ENCODE results near the gene ARL8A. TPM values are rescaled to one million over a fixed set of nuclear protein-coding genes. Genes with fewer than 3 reads are reported as not detected.
A peak's percentile ranks its signal among the peaks of the same experiment; 100 is the strongest.

ARL8A gene
- total RNA-seq, 2 donors from 2014 or later = 72.8 to 82.0 TPM

DNA sequence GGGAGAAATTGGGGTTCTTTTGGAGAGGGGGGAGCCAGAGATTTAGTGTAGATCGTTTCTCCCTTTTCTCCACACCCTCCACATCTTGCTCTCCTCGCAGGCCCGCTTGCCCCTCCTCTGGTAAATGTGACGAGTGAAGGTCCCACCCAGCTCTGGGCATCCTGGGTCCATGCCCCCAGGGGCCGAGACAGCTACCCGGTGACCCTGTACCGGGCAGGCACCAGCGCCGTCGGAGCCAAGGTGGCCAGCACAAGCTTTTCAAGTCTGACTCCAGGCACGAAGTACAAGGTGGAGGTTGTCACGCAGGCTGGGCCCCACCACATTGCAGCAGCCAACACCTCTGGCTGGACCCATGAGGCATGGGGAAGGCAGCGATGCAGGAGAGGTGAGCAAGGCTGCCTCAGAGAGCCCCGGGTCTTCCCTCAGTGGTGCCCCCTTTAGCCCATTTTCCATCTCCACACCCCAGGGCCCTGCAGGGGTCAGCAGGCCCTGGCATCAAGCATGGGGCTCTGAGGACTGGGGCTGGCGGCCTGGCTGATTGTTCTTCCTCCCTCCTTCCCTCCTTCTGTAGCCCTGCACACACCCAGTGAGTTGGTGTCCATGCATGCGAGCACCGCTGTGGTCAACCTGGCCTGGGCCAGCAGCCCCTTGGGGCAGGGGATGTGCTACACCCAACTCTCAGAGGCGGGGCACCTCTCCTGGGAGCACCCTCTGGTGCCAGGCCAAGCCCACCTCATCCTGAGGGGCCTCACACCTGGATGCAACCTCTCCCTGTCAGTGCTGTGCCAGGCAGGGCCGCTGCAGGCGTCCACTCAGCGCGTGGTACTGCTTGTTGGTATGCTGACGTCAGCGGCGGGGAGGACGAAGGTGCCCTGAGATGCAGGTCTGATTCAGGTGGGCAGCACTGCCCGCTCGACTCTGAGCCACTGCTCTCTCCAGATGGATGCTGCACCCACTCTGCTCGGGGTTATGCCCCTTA is 32.7 kb upstream of the ARL8A start:
- Mint-ChIP-seq H3K4me1 (no peaks in the 10 kb centered on the region), H3K27ac (no peak overlapping the region), H3K36me3 (ENCODE audit: low read depth) (no peaks in the 10 kb centered on the region), H3K4me3 (no peak overlapping the region), H3K27me3 (ENCODE audit: insufficient read depth) (peaks cover 4% of the 10 kb centered on the region), H3K9me3 (no peaks in the 10 kb centered on the region)
- no peaks in the 10 kb centered on the region for H3K27me3 ChIP-seq (ENCODE audit: control insufficient read depth, insufficient read depth, low read length, poor library complexity, severe bottlenecking)
- H3K9ac ChIP-seq (ENCODE audit: extremely low read depth, low read length, poor library complexity, severe bottlenecking) = no peak overlapping the region
- no peaks in the 10 kb centered on the region for H3K36me3 ChIP-seq (ENCODE audit: control insufficient read depth, insufficient read depth, low read length)
- peak; percentile 44 for TF ChIP-seq CTCF (conservative IDR thresholded peaks at IDR 0.05)
- H3K4me3 ChIP-seq (ENCODE audit: low read length) = no peak overlapping the region
- no peaks in the 10 kb centered on the region for H3K4me1 ChIP-seq (ENCODE audit: control insufficient read depth, insufficient read depth, low read length)
- WGBS, 2 experiments (ENCODE audit: insufficient coverage in 1 of 2, insufficient read length in 1 of 2) = 93 to 97% methylated on average over 17 to 29 of the region's 29 CpGs
- no peaks in the 10 kb centered on the region for H3K9me3 ChIP-seq (ENCODE audit: control insufficient read depth, low read length)
- no peak for DNase-seq
- no peak overlapping the region for H3K27ac ChIP-seq (ENCODE audit: low read depth, low read length)

DNA sequence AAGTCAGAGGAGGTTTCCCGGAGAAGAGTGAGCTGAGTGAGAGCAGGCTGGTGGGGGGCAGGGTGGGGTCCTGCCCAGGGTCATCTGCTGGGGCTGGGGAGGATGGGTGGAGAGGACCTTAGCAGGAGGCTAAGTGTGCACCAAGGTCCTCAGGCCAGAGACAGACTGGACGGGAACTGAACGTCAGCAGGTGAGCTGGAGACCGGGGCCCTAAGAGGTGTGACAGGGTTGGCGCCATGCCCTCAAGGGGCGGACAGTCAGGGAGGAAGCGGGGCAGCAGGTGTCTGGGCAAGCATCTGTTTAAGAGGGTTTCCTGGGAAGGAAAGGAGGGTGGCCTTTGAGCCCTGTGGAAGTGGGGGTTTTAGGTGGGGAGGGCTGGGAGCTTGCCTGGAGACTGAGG is 29.5 kb upstream of the ARL8A start:
- no peaks in the 10 kb centered on the region for H3K4me1 ChIP-seq (ENCODE audit: control insufficient read depth, insufficient read depth, low read length)
- Mint-ChIP-seq H3K27ac (no peak overlapping the region), H3K4me1 (no peaks in the 10 kb centered on the region), H3K36me3 (ENCODE audit: low read depth) (no peaks in the 10 kb centered on the region), H3K4me3 (no peak overlapping the region), H3K27me3 (ENCODE audit: insufficient read depth) (no peaks in the 10 kb centered on the region), H3K9me3 (no peaks in the 10 kb centered on the region)
- 81 to 88% methylated on average over 6 to 7 of the region's 7 CpGs for WGBS, 2 experiments (ENCODE audit: insufficient coverage in 1 of 2, insufficient read length in 1 of 2)
- no peak overlapping the region for H3K27ac ChIP-seq (ENCODE audit: low read depth, low read length)
- no peaks in the 10 kb centered on the region for H3K36me3 ChIP-seq (ENCODE audit: control insufficient read depth, insufficient read depth, low read length)
- DNase-seq = peak; percentile 36
- no peak overlapping the region for H3K9ac ChIP-seq (ENCODE audit: extremely low read depth, low read length, poor library complexity, severe bottlenecking)
- TF ChIP-seq CTCF (conservative IDR thresholded peaks at IDR 0.05) = no peak
- no peaks in the 10 kb centered on the region for H3K9me3 ChIP-seq (ENCODE audit: control insufficient read depth, low read length)
- no peak overlapping the region for H3K4me3 ChIP-seq (ENCODE audit: low read length)
- no peaks in the 10 kb centered on the region for H3K27me3 ChIP-seq (ENCODE audit: control insufficient read depth, insufficient read depth, low read length, poor library complexity, severe bottlenecking)

GRCh38 chr1:202172015-202172355 is 27.4 kb upstream of the ARL8A start:
- WGBS, 2 experiments (ENCODE audit: insufficient coverage in 1 of 2, insufficient read length in 1 of 2) = 92 to 95% methylated on average over 5 of the region's 5 CpGs
- H3K4me3 ChIP-seq (ENCODE audit: low read length) = no peak overlapping the region
- no peaks in the 10 kb centered on the region for H3K9me3 ChIP-seq (ENCODE audit: control insufficient read depth, low read length)
- H3K9ac ChIP-seq (ENCODE audit: extremely low read depth, low read length, poor library complexity, severe bottlenecking) = no peak overlapping the region
- Mint-ChIP-seq H3K9me3 (no peaks in the 10 kb centered on the region), H3K4me3 (no peak overlapping the region), H3K27me3 (ENCODE audit: insufficient read depth) (no peaks in the 10 kb centered on the region), H3K27ac (no peak overlapping the region), H3K36me3 (ENCODE audit: low read depth) (no peaks in the 10 kb centered on the region), H3K4me1 (no peaks in the 10 kb centered on the region)
- no peak for DNase-seq
- TF ChIP-seq CTCF (conservative IDR thresholded peaks at IDR 0.05) = no peak
- H3K27ac ChIP-seq (ENCODE audit: low read depth, low read length) = no peak overlapping the region
- H3K36me3 ChIP-seq (ENCODE audit: control insufficient read depth, insufficient read depth, low read length) = no peaks in the 10 kb centered on the region
- H3K4me1 ChIP-seq (ENCODE audit: control insufficient read depth, insufficient read depth, low read length) = no peaks in the 10 kb centered on the region
- no peaks in the 10 kb centered on the region for H3K27me3 ChIP-seq (ENCODE audit: control insufficient read depth, insufficient read depth, low read length, poor library complexity, severe bottlenecking)
